Measurements from ENCODE around the gene SLC16A8. TPM values are rescaled to one million over a fixed set of nuclear protein-coding genes. Genes with fewer than 3 reads are reported as not detected.
"Not testable (repeated sequence)": the region's sequence is repeated elsewhere in the genome, so short reads cannot be mapped to it uniquely, and the experiment has no call there.

SLC16A8 gene
- polyA plus RNA-seq, 4 donors: 0.76 to 3.3 (median 1.8) TPM

- no peak for DNase-seq (ENCODE audit: low read depth in 4 of 4, low spot score in 2 of 4)
These were observed 32.7 kb downstream of the SLC16A8 start for GRCh38 chr22:38051261-38051660.

GRCh38 chr22:38050720-38051119 lies 33.3 kb downstream of the SLC16A8 start:
- DNase-seq (ENCODE audit: low read depth in 4 of 4, low spot score in 2 of 4): no peak

- no peak for DNase-seq (ENCODE audit: low read depth in 4 of 4, low spot score in 2 of 4)
These were observed 34.0 kb downstream of the SLC16A8 start for GRCh38 chr22:38049812-38050619.

GRCh38 chr22:38046070-38046748 lies 37.8 kb downstream of the SLC16A8 start:
- DNase-seq (ENCODE audit: low read depth in 4 of 4, low spot score in 2 of 4): no peak

- DNase-seq (ENCODE audit: low read depth in 4 of 4, low spot score in 2 of 4): no peak
These were observed 40.6 kb downstream of the SLC16A8 start for GRCh38 chr22:38043151-38044039.

- no peak for DNase-seq (ENCODE audit: low read depth in 4 of 4, low spot score in 2 of 4)
These were observed 41.5 kb downstream of the SLC16A8 start for GRCh38 chr22:38042488-38042790.

- no peak for DNase-seq (ENCODE audit: low read depth in 4 of 4, low spot score in 2 of 4)
These were observed 42.1 kb downstream of the SLC16A8 start for GRCh38 chr22:38041760-38042487.

- no peak for DNase-seq (ENCODE audit: low read depth in 4 of 4, low spot score in 2 of 4)
These were observed 42.8 kb downstream of the SLC16A8 start for GRCh38 chr22:38040953-38041759.

- DNase-seq (ENCODE audit: low read depth in 4 of 4, low spot score in 2 of 4): no peak
These were observed 44.8 kb downstream of the SLC16A8 start for GRCh38 chr22:38038890-38039812.

- no peak for DNase-seq (ENCODE audit: low read depth in 4 of 4, low spot score in 2 of 4)
These were observed 45.6 kb downstream of the SLC16A8 start for GRCh38 chr22:38038426-38038825.

- DNase-seq (ENCODE audit: low read depth in 4 of 4, low spot score in 2 of 4): not testable (repeated sequence)
These were observed 46.4 kb downstream of the SLC16A8 start for GRCh38 chr22:38037367-38038150.

- no peak for DNase-seq (ENCODE audit: low read depth in 4 of 4, low spot score in 2 of 4)
These were observed 47.5 kb downstream of the SLC16A8 start for GRCh38 chr22:38036392-38037062.

GRCh38 chr22:38035530-38035885 lies 48.5 kb downstream of the SLC16A8 start:
- DNase-seq (ENCODE audit: low read depth in 4 of 4, low spot score in 2 of 4): no peak

- no peak for DNase-seq (ENCODE audit: low read depth in 4 of 4, low spot score in 2 of 4)
These were observed 49.0 kb downstream of the SLC16A8 start for GRCh38 chr22:38034884-38035529.

- no peak for DNase-seq (ENCODE audit: low read depth in 4 of 4, low spot score in 2 of 4)
These were observed 49.6 kb downstream of the SLC16A8 start for GRCh38 chr22:38034278-38034882.

- DNase-seq (ENCODE audit: low read depth in 4 of 4, low spot score in 2 of 4): no peak
These were observed 50.3 kb downstream of the SLC16A8 start for GRCh38 chr22:38033522-38034277.
